Left ventricle myocardium superior (tissue), 1 donor: ENCODE data around the gene PDE11A. TPM values are rescaled to one million over a fixed set of nuclear protein-coding genes. Genes with fewer than 3 reads are reported as not detected.
"Not testable (repeated sequence)": the region's sequence is repeated elsewhere in the genome, so short reads cannot be mapped to it uniquely, and the experiment has no call there.

Experiments used
- ATAC-seq: fragments of 200-7000 bp; cut with Tn5 transposase; one replicate; pipeline ENCODE4 v1.9.1; 2020; ENCODE audit warnings: mild to moderate bottlenecking, moderate library complexity
- DNase-seq: peaks from one replicate; pipeline ENCODE4 v3.0.0-alpha.2; 2020
- intact Hi-C: fragments of 100-400 bp; cut with micrococcal nuclease; formaldehyde crosslinking; loops from one replicate; pipeline ENCODE4 v1.11.0; 2022
- total RNA-seq: library from RNA; stranded (reverse); fragmentation: NEBNext Ultra II Directional; extraction: Animal tissue kit (Norgen Biotek cat#: 25700); gene quantifications from one replicate; pipeline ENCODE4 v1.2.1, GENCODE V29; 2021
- donor health status: DM: no; HTN: yes; CAD: no; lungs with severe emphysema.

Gene PDE11A
- total RNA-seq, 1 donor from 2014 or later = 4.4 TPM

- ATAC-seq, intact Hi-C loops, DNase-seq: not testable (repeated sequence)
Observed at GRCh38 chr2:178079279-178079678, 6.7 kb upstream of the PDE11A start.

- intact Hi-C loops = no loop called here
- no peak for DNase-seq
- ATAC-seq = no peak
Observed at GRCh38 chr2:178076130-178076529, 3.6 kb upstream of the PDE11A start.

GRCh38 chr2:178075006-178075326 is 2.4 kb upstream of the PDE11A start:
- DNase-seq (no peak), ATAC-seq (no peak)
- intact Hi-C loops = no loop called here

GRCh38 chr2:178074123-178075005 is 1.8 kb upstream of the PDE11A start:
- intact Hi-C loops = loop anchor here (5.0 kb wide), 1 partner anchor 277 kb away; no protein-coding TSS in a partner anchor
- no peak for DNase-seq
- ATAC-seq = no peak

GRCh38 chr2:178072000-178072382 is 586 bp downstream of the PDE11A start:
- intact Hi-C loops = loop anchor here (5.0 kb wide), 1 partner anchor 275 kb away; no protein-coding TSS in a partner anchor
- DNase-seq = no peak
- ATAC-seq = peak; percentile 18

- no peak for DNase-seq
- ATAC-seq = no peak
- intact Hi-C loops = loop anchor here (5.0 kb wide), 1 partner anchor 274 kb away; no protein-coding TSS in a partner anchor
Observed at GRCh38 chr2:178070824-178071223, 1.8 kb downstream of the PDE11A start.

- intact Hi-C loops = no loop called here
- ATAC-seq (peak; percentile 23), DNase-seq (no peak)
Observed at GRCh38 chr2:178069551-178069950, 3.0 kb downstream of the PDE11A start.

GRCh38 chr2:178068823-178069454 is 3.6 kb downstream of the PDE11A start:
- DNase-seq (no peak), ATAC-seq (no peak)
- intact Hi-C loops = no loop called here

GRCh38 chr2:178066890-178067669 is 5.5 kb downstream of the PDE11A start:
- intact Hi-C loops = no loop called here
- ATAC-seq (no peak), DNase-seq (no peak)

GRCh38 chr2:178066324-178066723 is 6.3 kb downstream of the PDE11A start:
- intact Hi-C loops = no loop called here
- ATAC-seq = no peak
- no peak for DNase-seq

GRCh38 chr2:178059681-178060080 is 12.9 kb downstream of the PDE11A start:
- no peak for ATAC-seq
- intact Hi-C loops = no loop called here
- DNase-seq = no peak

- intact Hi-C loops = no loop called here
- no peak for DNase-seq
- ATAC-seq = no peak
Observed at GRCh38 chr2:178059111-178059510, 13.5 kb downstream of the PDE11A start.

- DNase-seq (no peak), ATAC-seq (no peak)
- intact Hi-C loops = no loop called here
Observed at GRCh38 chr2:178057179-178057680, 15.3 kb downstream of the PDE11A start.

GRCh38 chr2:178056345-178056744 is 16.2 kb downstream of the PDE11A start:
- DNase-seq = no peak
- intact Hi-C loops = no loop called here
- ATAC-seq = no peak

- DNase-seq, ATAC-seq, intact Hi-C loops: not testable (repeated sequence)
Observed at GRCh38 chr2:178051257-178051656, 21.3 kb downstream of the PDE11A start.

GRCh38 chr2:178047391-178047790 is 25.2 kb downstream of the PDE11A start:
- no peak for DNase-seq
- ATAC-seq = no peak
- intact Hi-C loops = no loop called here

GRCh38 chr2:178044836-178045235 is 27.7 kb downstream of the PDE11A start:
- DNase-seq (no peak), ATAC-seq (no peak)
- intact Hi-C loops = no loop called here

GRCh38 chr2:178043266-178043665 is 29.3 kb downstream of the PDE11A start:
- ATAC-seq = no peak
- no peak for DNase-seq
- intact Hi-C loops = no loop called here

GRCh38 chr2:178033583-178033982 is 39.0 kb downstream of the PDE11A start:
- intact Hi-C loops, ATAC-seq, DNase-seq: not testable (repeated sequence)

- ATAC-seq (no peak), DNase-seq (no peak)
- intact Hi-C loops = no loop called here
Observed at GRCh38 chr2:178029342-178029741, 43.2 kb downstream of the PDE11A start.
